H1 (cell line): ENCODE measurements around the gene TRIM71.

Source experiments
- CBX8 ChIP-seq: fragments of 300-800, 300-1000 bp; sonication (generic); IDR thresholded peaks from 2 replicates; pipeline ENCODE4 v1.7.1; 2016; ENCODE audit warnings: low read depth, low read length, borderline replicate concordance
- CREB1 ChIP-seq: IDR thresholded peaks from 2 replicates; pipeline ENCODE4 v1.6.1; 2012; ENCODE audit warnings: inconsistent platforms
- EP300 ChIP-seq, 2 experiments: IDR thresholded peaks; 1 replicate in 1 of 2; 2 replicates in 1 of 2; pipeline ENCODE4 v1.6.1; 2011 to 2012; ENCODE audit warnings: low read depth in 2 of 2, low read length in 2 of 2, mild to moderate bottlenecking in 2 of 2, borderline replicate concordance in 1 of 2, inconsistent platforms in 1 of 2, moderate library complexity in 1 of 2
- EZH2 ChIP-seq: fragments of 200-600 bp; sonication (generic); IDR thresholded peaks from 2 replicates; pipeline ENCODE4 v1.7.1; 2012; ENCODE audit warnings: low read depth, mild to moderate bottlenecking, moderate library complexity, low read length, inconsistent platforms; ENCODE audit not compliant: severe bottlenecking
- MAFK ChIP-seq: IDR thresholded peaks from 2 replicates; pipeline ENCODE4 v1.6.1; 2012; ENCODE audit warnings: low read depth, mild to moderate bottlenecking, improper control_type of control experiment, low read length
- POLR2A ChIP-seq, 2 experiments: IDR thresholded peaks; 1 replicate in 1 of 2; 2 replicates in 1 of 2; pipeline ENCODE4 v1.6.1; 2011; ENCODE audit warnings: low read depth in 2 of 2, low read length in 2 of 2, mild to moderate bottlenecking in 2 of 2; ENCODE audit errors: control extremely low read depth in 1 of 2
- POLR2AphosphoS5 ChIP-seq: IDR thresholded peaks from 2 replicates; pipeline ENCODE4 v1.6.1; 2011; ENCODE audit warnings: low read depth, low read length
- RFX5 ChIP-seq: IDR thresholded peaks from 2 replicates; pipeline ENCODE4 v1.6.1; 2011; ENCODE audit warnings: low read depth, low read length, improper control_type of control experiment, borderline replicate concordance
- SP1 ChIP-seq: IDR thresholded peaks from 2 replicates; pipeline ENCODE4 v1.6.1; 2011; ENCODE audit warnings: low read depth, low read length
- TAF1 ChIP-seq: IDR thresholded peaks from 2 replicates; pipeline ENCODE4 v1.6.1; 2011; ENCODE audit warnings: mild to moderate bottlenecking, low read depth, low read length
- TCF12 ChIP-seq: IDR thresholded peaks from 2 replicates; pipeline ENCODE4 v1.6.1; 2011; ENCODE audit warnings: low read depth, mild to moderate bottlenecking, low read length
- ZNF274 ChIP-seq: IDR thresholded peaks from 2 replicates; pipeline ENCODE4 v1.7.0; 2012; ENCODE audit warnings: low read length, borderline replicate concordance; ENCODE audit errors: extremely low read depth
- TF ChIP-seq, protein P1 (sequence below), 3 experiments: IDR thresholded peaks; 1 replicate in 2 of 3; 2 replicates in 1 of 3; pipeline versions ENCODE4 v1.5.1 to v1.6.1; 2011; ENCODE audit warnings: low read length in 3 of 3, mild to moderate bottlenecking in 3 of 3, inconsistent platforms in 2 of 3, low read depth in 1 of 3, moderate library complexity in 1 of 3; ENCODE audit not compliant: insufficient read depth in 1 of 3; ENCODE audit errors: control extremely low read depth in 1 of 3
- TF ChIP-seq, protein P2 (sequence below): IDR thresholded peaks from 2 replicates; pipeline ENCODE4 v1.6.1; 2011; ENCODE audit warnings: low read length, improper control_type of control experiment

DNA sequence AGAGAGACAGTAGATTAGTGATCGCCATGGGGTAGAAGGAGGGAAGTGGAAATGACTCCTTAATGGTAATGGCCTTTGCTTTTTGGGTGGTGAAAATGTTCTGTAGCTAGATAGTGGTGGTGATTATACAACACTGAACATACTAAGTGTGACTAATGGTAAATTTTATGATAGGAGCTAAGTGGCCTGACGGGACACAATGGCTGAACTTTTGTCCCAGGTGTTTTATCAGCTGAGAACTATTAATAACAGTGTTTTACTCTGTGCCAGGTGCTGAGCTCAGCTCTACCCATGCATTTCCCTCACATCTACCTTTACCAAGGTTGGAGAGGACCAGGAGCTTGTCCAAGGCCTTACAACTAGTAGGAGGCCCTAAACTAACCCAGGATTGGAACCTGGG lies 66.8 kb downstream of the TRIM71 start:
- TF ChIP-seq TCF12 (no peak), POLR2AphosphoS5 (no peak), POLR2A (IDR thresholded peaks at IDR 0.05; ENCODE audit: control extremely low read depth in 1 of 2, low read depth in 2 of 2, low read length in 2 of 2) (peak in 1 of 2 experiments; percentile 28; a peak in 1 of 3 replicates), TAF1 (no peak), ZNF274 (no peak), EZH2 (no peak), EP300 (IDR thresholded peaks at IDR 0.05; ENCODE audit: borderline replicate concordance in 1 of 2, low read depth in 2 of 2, low read length in 2 of 2) (no peak), SP1 (no peak), CREB1 (no peak), CBX8 (no peak), RFX5 (no peak), MAFK (no peak)
- TF ChIP-seq, protein P1, sequence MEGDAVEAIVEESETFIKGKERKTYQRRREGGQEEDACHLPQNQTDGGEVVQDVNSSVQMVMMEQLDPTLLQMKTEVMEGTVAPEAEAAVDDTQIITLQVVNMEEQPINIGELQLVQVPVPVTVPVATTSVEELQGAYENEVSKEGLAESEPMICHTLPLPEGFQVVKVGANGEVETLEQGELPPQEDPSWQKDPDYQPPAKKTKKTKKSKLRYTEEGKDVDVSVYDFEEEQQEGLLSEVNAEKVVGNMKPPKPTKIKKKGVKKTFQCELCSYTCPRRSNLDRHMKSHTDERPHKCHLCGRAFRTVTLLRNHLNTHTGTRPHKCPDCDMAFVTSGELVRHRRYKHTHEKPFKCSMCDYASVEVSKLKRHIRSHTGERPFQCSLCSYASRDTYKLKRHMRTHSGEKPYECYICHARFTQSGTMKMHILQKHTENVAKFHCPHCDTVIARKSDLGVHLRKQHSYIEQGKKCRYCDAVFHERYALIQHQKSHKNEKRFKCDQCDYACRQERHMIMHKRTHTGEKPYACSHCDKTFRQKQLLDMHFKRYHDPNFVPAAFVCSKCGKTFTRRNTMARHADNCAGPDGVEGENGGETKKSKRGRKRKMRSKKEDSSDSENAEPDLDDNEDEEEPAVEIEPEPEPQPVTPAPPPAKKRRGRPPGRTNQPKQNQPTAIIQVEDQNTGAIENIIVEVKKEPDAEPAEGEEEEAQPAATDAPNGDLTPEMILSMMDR (IDR thresholded peaks at IDR 0.05; ENCODE audit: control extremely low read depth in 1 of 3, insufficient read depth in 1 of 3, low read depth in 1 of 3, low read length in 3 of 3) = no peak
- TF ChIP-seq, protein P2, sequence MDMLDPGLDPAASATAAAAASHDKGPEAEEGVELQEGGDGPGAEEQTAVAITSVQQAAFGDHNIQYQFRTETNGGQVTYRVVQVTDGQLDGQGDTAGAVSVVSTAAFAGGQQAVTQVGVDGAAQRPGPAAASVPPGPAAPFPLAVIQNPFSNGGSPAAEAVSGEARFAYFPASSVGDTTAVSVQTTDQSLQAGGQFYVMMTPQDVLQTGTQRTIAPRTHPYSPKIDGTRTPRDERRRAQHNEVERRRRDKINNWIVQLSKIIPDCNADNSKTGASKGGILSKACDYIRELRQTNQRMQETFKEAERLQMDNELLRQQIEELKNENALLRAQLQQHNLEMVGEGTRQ = no peak
